ENCODE results near the gene USP36. TPM values are rescaled to one million over a fixed set of nuclear protein-coding genes. Genes with fewer than 3 reads are reported as not detected.

USP36 gene
- polyA plus RNA-seq, 1 donor (not counting 4 experiments of a cell fraction or from before 2014, with no cell fraction given): 25.2 TPM

- H4K20me1 ChIP-seq (ENCODE audit: control insufficient read depth, extremely low read depth, insufficient read depth, low read length): no peaks in the 10 kb centered on the region
- H3K9me1 ChIP-seq (ENCODE audit: control insufficient read depth, extremely low read depth, insufficient read depth, low read length): no peaks in the 10 kb centered on the region
- peaks cover 11% of the 10 kb centered on the region for H3K4me1 ChIP-seq (ENCODE audit: control insufficient read depth, extremely low read depth, insufficient read depth, low read length)
- no peak for DNase-seq (ENCODE audit: low read depth, low spot score)
- H3K36me3 ChIP-seq (ENCODE audit: control insufficient read depth in 2 of 2, extremely low read depth in 1 of 2, insufficient read depth in 2 of 2, low read length in 2 of 2): peaks cover 0 to 2% of the 10 kb centered on the region in 2 experiments
- H3K9me3 ChIP-seq (ENCODE audit: control insufficient read depth, low read depth, low read length): no peaks in the 10 kb centered on the region
- H3K9ac ChIP-seq (ENCODE audit: control insufficient read depth, extremely low read depth, insufficient read depth, low read length): no peak overlapping the region
- no peak overlapping the region for H3K27ac ChIP-seq (ENCODE audit: control insufficient read depth, insufficient read depth, low read length)
- peaks cover 12% of the 10 kb centered on the region for H3K79me2 ChIP-seq (ENCODE audit: control insufficient read depth, insufficient read depth, low read length)
- dilution Hi-C loops (cut with MboI; ENCODE audit: extremely low pct_ligation_motif_present, low sequenced_read_pairs): no loop called here
- no peak for TF ChIP-seq CTCF (optimal IDR thresholded peaks at IDR 0.05 in 1 of 3, IDR thresholded peaks at IDR 0.05 in 1 of 3, conservative IDR thresholded peaks at IDR 0.05 in 1 of 3; ENCODE audit: extremely low read depth in 1 of 3, insufficient read depth in 2 of 3, low read length in 3 of 3)
- TF ChIP-seq EZH2 (IDR thresholded peaks at IDR 0.05; ENCODE audit: low read length): no peak
- H3K4me2 ChIP-seq (ENCODE audit: control insufficient read depth, extremely low read depth, insufficient read depth, low read depth, low read length): no peak overlapping the region
- no peak overlapping the region for H3K4me3 ChIP-seq (ENCODE audit: control insufficient read depth in 2 of 3, extremely low read depth in 1 of 3, insufficient read depth in 2 of 3, low read depth in 1 of 3, low read length in 3 of 3)
- FAIRE-seq: no peak
- no peak overlapping the region for H2AFZ ChIP-seq (ENCODE audit: control insufficient read depth, low read length)
- H3K27me3 ChIP-seq (ENCODE audit: control insufficient read depth, extremely low read depth, insufficient read depth, low read length): no peaks in the 10 kb centered on the region
These were observed 55.0 kb downstream of the USP36 start for GRCh38 chr17:78785663-78786057.

GRCh38 chr17:78785011-78785662, 55.5 kb downstream of the USP36 start:
- Histone ChIP-seq H3K9me3 (ENCODE audit: control insufficient read depth, low read depth, low read length) (no peaks in the 10 kb centered on the region), H3K27me3 (ENCODE audit: control insufficient read depth, extremely low read depth, insufficient read depth, low read length) (no peaks in the 10 kb centered on the region), H3K4me1 (ENCODE audit: control insufficient read depth, extremely low read depth, insufficient read depth, low read length) (peaks cover 14% of the 10 kb centered on the region), H3K79me2 (ENCODE audit: control insufficient read depth, insufficient read depth, low read length) (peaks cover 16% of the 10 kb centered on the region), H3K4me2 (ENCODE audit: control insufficient read depth, extremely low read depth, insufficient read depth, low read depth, low read length) (no peak overlapping the region), H4K20me1 (ENCODE audit: control insufficient read depth, extremely low read depth, insufficient read depth, low read length) (no peaks in the 10 kb centered on the region), H3K9ac (ENCODE audit: control insufficient read depth, extremely low read depth, insufficient read depth, low read length) (no peak overlapping the region), H3K27ac (ENCODE audit: control insufficient read depth, insufficient read depth, low read length) (no peak overlapping the region), H3K4me3 (ENCODE audit: control insufficient read depth in 2 of 3, extremely low read depth in 1 of 3, insufficient read depth in 2 of 3, low read depth in 1 of 3, low read length in 3 of 3) (no peak overlapping the region), H3K9me1 (ENCODE audit: control insufficient read depth, extremely low read depth, insufficient read depth, low read length) (no peaks in the 10 kb centered on the region), H2AFZ (ENCODE audit: control insufficient read depth, low read length) (no peak overlapping the region), H3K36me3 (ENCODE audit: control insufficient read depth in 2 of 2, extremely low read depth in 1 of 2, insufficient read depth in 2 of 2, low read length in 2 of 2) (peaks cover 0 to 2% of the 10 kb centered on the region in 2 experiments)
- FAIRE-seq (no peak), DNase-seq (ENCODE audit: low read depth, low spot score) (no peak)
- dilution Hi-C loops (cut with MboI; ENCODE audit: extremely low pct_ligation_motif_present, low sequenced_read_pairs): no loop called here
- TF ChIP-seq CTCF (optimal IDR thresholded peaks at IDR 0.05 in 1 of 3, IDR thresholded peaks at IDR 0.05 in 1 of 3, conservative IDR thresholded peaks at IDR 0.05 in 1 of 3; ENCODE audit: extremely low read depth in 1 of 3, insufficient read depth in 2 of 3, low read length in 3 of 3) (no peak), EZH2 (IDR thresholded peaks at IDR 0.05; ENCODE audit: low read length) (no peak)
